ENCODE results near the gene APLP2. TPM values are rescaled to one million over a fixed set of nuclear protein-coding genes. Genes with fewer than 3 reads are reported as not detected.

The APLP2 gene
- polyA plus RNA-seq, 4 donors: 72.7 to 482 (median 138) TPM

- WGBS, 3 donors: 14 to 70% (median 48%) methylated on average over 12 of the region's 12 CpGs
- H3K27ac ChIP-seq (ENCODE audit: low read depth in 1 of 3, low read length in 2 of 3): peak overlapping the region; percentile 8 to 57 (median 32)
- DNase-seq (peak; percentile 64 to 83), FAIRE-seq (no peak)
- peaks cover 0 to 37% (median 8%) of the 10 kb centered on the region in 3 donors for H3K4me1 ChIP-seq (ENCODE audit: control insufficient read depth in 3 of 3, insufficient read depth in 2 of 3, low read depth in 1 of 3, low read length in 2 of 3)
- no peaks in the 10 kb centered on the region for H3K27me3 ChIP-seq (ENCODE audit: control insufficient read depth in 3 of 3, insufficient read depth in 3 of 3, low read length in 3 of 3)
- H3K4me3 ChIP-seq (ENCODE audit: low read depth in 1 of 3, low read length in 3 of 3): no peak overlapping the region
- H3K9me3 ChIP-seq (ENCODE audit: control insufficient read depth in 2 of 2, insufficient read depth in 1 of 2, low read depth in 1 of 2, low read length in 1 of 2): no peaks in the 10 kb centered on the region
- peaks cover 0 to 10% (median 0%) of the 10 kb centered on the region in 3 donors for H3K36me3 ChIP-seq (ENCODE audit: control insufficient read depth in 3 of 3, insufficient read depth in 2 of 3, low read depth in 1 of 3, low read length in 3 of 3)
Observed at GRCh38 chr11:130148796-130149326, 79.2 kb downstream of the APLP2 start.

GRCh38 chr11:130150790-130151189 is 81.1 kb downstream of the APLP2 start:
- H3K27me3 ChIP-seq (ENCODE audit: control insufficient read depth in 3 of 3, insufficient read depth in 3 of 3, low read length in 3 of 3): no peaks in the 10 kb centered on the region
- DNase-seq: no peak
- no peak overlapping the region for H3K27ac ChIP-seq (ENCODE audit: low read depth in 1 of 3, low read length in 2 of 3)
- H3K4me1 ChIP-seq (ENCODE audit: control insufficient read depth in 3 of 3, insufficient read depth in 2 of 3, low read depth in 1 of 3, low read length in 2 of 3): peaks cover 0 to 18% (median 5%) of the 10 kb centered on the region in 3 donors
- H3K4me3 ChIP-seq (ENCODE audit: low read depth in 1 of 3, low read length in 3 of 3): no peak overlapping the region
- FAIRE-seq: no peak
- 64 to 77% (median 70%) methylated on average over 7 of the region's 7 CpGs for WGBS, 3 donors
- H3K9me3 ChIP-seq (ENCODE audit: control insufficient read depth in 2 of 2, insufficient read depth in 1 of 2, low read depth in 1 of 2, low read length in 1 of 2): no peaks in the 10 kb centered on the region
- H3K36me3 ChIP-seq (ENCODE audit: control insufficient read depth in 3 of 3, insufficient read depth in 2 of 3, low read depth in 1 of 3, low read length in 3 of 3): no peaks in the 10 kb centered on the region

GRCh38 chr11:130151196-130151595 is 81.5 kb downstream of the APLP2 start:
- FAIRE-seq (no peak), DNase-seq (no peak)
- H3K9me3 ChIP-seq (ENCODE audit: control insufficient read depth in 2 of 2, insufficient read depth in 1 of 2, low read depth in 1 of 2, low read length in 1 of 2): no peaks in the 10 kb centered on the region
- H3K27me3 ChIP-seq (ENCODE audit: control insufficient read depth in 3 of 3, insufficient read depth in 3 of 3, low read length in 3 of 3): no peaks in the 10 kb centered on the region
- H3K36me3 ChIP-seq (ENCODE audit: control insufficient read depth in 3 of 3, insufficient read depth in 2 of 3, low read depth in 1 of 3, low read length in 3 of 3): no peaks in the 10 kb centered on the region
- no peak overlapping the region for H3K4me3 ChIP-seq (ENCODE audit: low read depth in 1 of 3, low read length in 3 of 3)
- H3K4me1 ChIP-seq (ENCODE audit: control insufficient read depth in 3 of 3, insufficient read depth in 2 of 3, low read depth in 1 of 3, low read length in 2 of 3): peaks cover 0 to 14% (median 5%) of the 10 kb centered on the region in 3 donors
- 76 to 77% (median 76%) methylated on average over 1 of the region's 1 CpG for WGBS, 3 donors
- H3K27ac ChIP-seq (ENCODE audit: low read depth in 1 of 3, low read length in 2 of 3): no peak overlapping the region

DNA sequence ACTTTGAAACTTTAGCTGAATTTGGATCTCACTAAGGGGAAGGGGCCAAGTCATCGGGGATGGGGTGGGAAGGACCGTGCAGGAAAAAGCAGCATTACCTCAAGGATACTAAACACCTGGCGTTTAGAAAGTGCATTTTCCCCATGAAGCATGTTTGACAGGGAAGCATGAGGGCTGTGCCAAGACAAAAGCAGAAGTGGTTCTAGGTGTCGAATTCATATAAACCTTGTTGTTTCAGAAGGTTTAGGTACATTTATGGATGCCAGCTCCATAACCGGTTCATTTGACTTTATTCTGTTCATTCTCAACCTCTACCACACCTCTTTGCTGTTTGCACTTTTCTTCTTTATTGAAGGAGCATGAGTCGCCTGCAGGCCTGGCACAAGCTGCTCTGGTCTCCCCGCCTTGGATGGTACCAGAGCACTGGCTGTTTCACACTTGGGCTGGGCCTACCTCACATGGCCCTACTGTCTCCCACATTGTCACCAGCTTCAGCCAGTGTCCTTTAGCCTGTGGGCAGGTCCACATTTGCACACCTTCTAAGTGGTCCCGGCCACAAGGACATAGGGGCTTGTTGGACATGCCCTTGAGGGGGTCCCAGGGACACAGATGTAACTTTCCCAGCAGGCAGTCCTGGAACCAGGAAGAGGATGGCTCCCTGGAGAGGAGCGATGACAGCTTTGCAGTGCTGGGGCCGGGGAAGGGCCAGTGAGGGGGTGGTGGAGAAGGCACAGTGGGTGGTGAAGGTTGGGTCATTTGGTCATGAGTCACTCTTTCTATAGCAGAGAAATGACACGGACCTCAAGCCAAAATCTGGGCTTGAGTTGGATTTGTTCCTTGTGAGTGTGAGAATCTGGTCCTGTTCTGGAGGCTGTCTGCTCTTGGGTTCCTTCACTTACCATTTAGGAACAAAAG is 86.7 kb downstream of the APLP2 start:
- Histone ChIP-seq H3K36me3 (ENCODE audit: control insufficient read depth in 3 of 3, insufficient read depth in 2 of 3, low read depth in 1 of 3, low read length in 3 of 3) (peaks cover 0 to 7% (median 0%) of the 10 kb centered on the region in 3 donors), H3K27me3 (ENCODE audit: control insufficient read depth in 3 of 3, insufficient read depth in 3 of 3, low read length in 3 of 3) (peaks cover 0 to 5% (median 0%) of the 10 kb centered on the region in 3 donors), H3K4me3 (ENCODE audit: low read depth in 1 of 3, low read length in 3 of 3) (no peak overlapping the region), H3K4me1 (ENCODE audit: control insufficient read depth in 3 of 3, insufficient read depth in 2 of 3, low read depth in 1 of 3, low read length in 2 of 3) (peaks cover 0 to 4% (median 0%) of the 10 kb centered on the region in 3 donors), H3K27ac (ENCODE audit: low read depth in 1 of 3, low read length in 2 of 3) (no peak overlapping the region), H3K9me3 (ENCODE audit: control insufficient read depth in 2 of 2, insufficient read depth in 1 of 2, low read depth in 1 of 2, low read length in 1 of 2) (no peaks in the 10 kb centered on the region)
- FAIRE-seq (no peak), DNase-seq (no peak)
- WGBS, 3 donors: 77 to 83% (median 78%) methylated on average over 11 of the region's 11 CpGs

GRCh38 chr11:130157101-130157500 is 87.4 kb downstream of the APLP2 start:
- WGBS, 3 donors: 90 to 95% (median 92%) methylated on average over 8 of the region's 8 CpGs
- Histone ChIP-seq H3K36me3 (ENCODE audit: control insufficient read depth in 3 of 3, insufficient read depth in 2 of 3, low read depth in 1 of 3, low read length in 3 of 3) (peaks cover 0 to 13% (median 0%) of the 10 kb centered on the region in 3 donors), H3K27me3 (ENCODE audit: control insufficient read depth in 3 of 3, insufficient read depth in 3 of 3, low read length in 3 of 3) (peaks cover 0 to 5% (median 0%) of the 10 kb centered on the region in 3 donors), H3K4me1 (ENCODE audit: control insufficient read depth in 3 of 3, insufficient read depth in 2 of 3, low read depth in 1 of 3, low read length in 2 of 3) (peaks cover 0 to 8% (median 0%) of the 10 kb centered on the region in 3 donors), H3K27ac (ENCODE audit: low read depth in 1 of 3, low read length in 2 of 3) (no peak overlapping the region), H3K9me3 (ENCODE audit: control insufficient read depth in 2 of 2, insufficient read depth in 1 of 2, low read depth in 1 of 2, low read length in 1 of 2) (no peaks in the 10 kb centered on the region), H3K4me3 (ENCODE audit: low read depth in 1 of 3, low read length in 3 of 3) (no peak overlapping the region)
- no peak for DNase-seq
- no peak for FAIRE-seq

DNA sequence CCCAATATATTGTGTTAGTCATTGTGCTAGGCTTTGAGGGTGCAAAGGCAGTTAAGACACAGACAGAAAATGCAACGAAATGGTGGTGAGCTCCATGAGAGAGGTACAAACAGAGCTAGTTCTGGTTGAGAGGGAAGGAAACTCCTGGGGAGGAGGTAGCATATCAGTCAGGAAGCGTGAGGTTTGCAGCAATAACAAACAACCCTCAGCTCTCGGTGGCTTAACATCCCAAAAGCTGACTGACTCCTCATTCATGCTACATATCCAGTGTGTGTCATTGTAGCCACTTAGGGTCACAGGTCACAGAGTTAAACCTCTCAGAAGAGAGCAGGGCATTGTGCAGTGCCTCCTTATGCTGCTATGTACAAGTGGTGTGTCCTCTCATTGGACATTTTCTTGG is 88.1 kb downstream of the APLP2 start:
- Histone ChIP-seq H3K27me3 (ENCODE audit: control insufficient read depth in 3 of 3, insufficient read depth in 3 of 3, low read length in 3 of 3) (peaks cover 0 to 5% (median 0%) of the 10 kb centered on the region in 3 donors), H3K4me1 (ENCODE audit: control insufficient read depth in 3 of 3, insufficient read depth in 2 of 3, low read depth in 1 of 3, low read length in 2 of 3) (peaks cover 0 to 15% (median 0%) of the 10 kb centered on the region in 3 donors), H3K36me3 (ENCODE audit: control insufficient read depth in 3 of 3, insufficient read depth in 2 of 3, low read depth in 1 of 3, low read length in 3 of 3) (peaks cover 0 to 16% (median 0%) of the 10 kb centered on the region in 3 donors), H3K9me3 (ENCODE audit: control insufficient read depth in 2 of 2, insufficient read depth in 1 of 2, low read depth in 1 of 2, low read length in 1 of 2) (no peaks in the 10 kb centered on the region), H3K27ac (ENCODE audit: low read depth in 1 of 3, low read length in 2 of 3) (no peak overlapping the region), H3K4me3 (ENCODE audit: low read depth in 1 of 3, low read length in 3 of 3) (no peak overlapping the region)
- FAIRE-seq (no peak), DNase-seq (no peak)
- 73 to 88% (median 77%) methylated on average over 3 of the region's 3 CpGs for WGBS, 3 donors

DNA sequence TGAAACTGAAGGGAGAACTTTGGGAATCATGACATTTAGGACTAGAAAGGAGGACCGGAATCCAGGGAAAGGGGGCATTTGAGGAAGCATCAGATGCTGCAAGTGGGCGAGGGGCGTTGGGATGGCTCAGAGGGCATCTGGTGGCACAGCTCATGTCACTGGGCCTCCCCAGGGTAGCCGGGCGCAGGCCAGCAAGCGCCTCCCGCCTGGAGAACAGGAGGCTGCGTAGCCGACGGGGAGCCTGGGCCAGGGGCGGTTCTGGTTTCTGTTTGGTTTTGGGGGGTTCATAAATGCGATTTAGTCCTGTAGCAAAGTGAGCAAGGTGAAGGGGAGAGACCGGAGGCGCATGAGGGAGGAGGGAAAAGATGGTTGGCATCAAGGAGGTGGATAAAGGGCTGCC is 89.4 kb downstream of the APLP2 start:
- 44 to 63% (median 49%) methylated on average over 14 of the region's 14 CpGs for WGBS, 3 donors
- peaks cover 0 to 28% (median 0%) of the 10 kb centered on the region in 3 donors for H3K4me1 ChIP-seq (ENCODE audit: control insufficient read depth in 3 of 3, insufficient read depth in 2 of 3, low read depth in 1 of 3, low read length in 2 of 3)
- no peak for FAIRE-seq
- DNase-seq: peak in 1 of 2 donors; percentile 18
- peaks cover 0 to 28% (median 0%) of the 10 kb centered on the region in 3 donors for H3K36me3 ChIP-seq (ENCODE audit: control insufficient read depth in 3 of 3, insufficient read depth in 2 of 3, low read depth in 1 of 3, low read length in 3 of 3)
- no peaks in the 10 kb centered on the region for H3K9me3 ChIP-seq (ENCODE audit: control insufficient read depth in 2 of 2, insufficient read depth in 1 of 2, low read depth in 1 of 2, low read length in 1 of 2)
- peak overlapping the region in 2 of 3 donors; percentile 38 to 86 for H3K4me3 ChIP-seq (ENCODE audit: low read depth in 1 of 3, low read length in 3 of 3)
- peak overlapping the region in 2 of 3 donors; percentile 27 to 80 for H3K27ac ChIP-seq (ENCODE audit: low read depth in 1 of 3, low read length in 2 of 3)
- H3K27me3 ChIP-seq (ENCODE audit: control insufficient read depth in 3 of 3, insufficient read depth in 3 of 3, low read length in 3 of 3): peaks cover 0 to 5% (median 0%) of the 10 kb centered on the region in 3 donors

GRCh38 chr11:130159657-130160497 is 90.2 kb downstream of the APLP2 start, which contains the start of gene ST14:
Gene ST14, plus strand, starts transcription at chr11:130159782. Its CDS starts 198 bp downstream, at chr11:130159980.
- Histone ChIP-seq H3K27ac (ENCODE audit: low read depth in 1 of 3, low read length in 2 of 3) (peak within 1 kb of the TSS; percentile 80 to 87 (median 84)), H3K9me3 (ENCODE audit: control insufficient read depth in 2 of 2, insufficient read depth in 1 of 2, low read depth in 1 of 2, low read length in 1 of 2) (no peaks in the 10 kb centered on the region), H3K27me3 (ENCODE audit: control insufficient read depth in 3 of 3, insufficient read depth in 3 of 3, low read length in 3 of 3) (peaks cover 0 to 5% (median 0%) of the 10 kb centered on the region in 3 donors), H3K4me1 (ENCODE audit: control insufficient read depth in 3 of 3, insufficient read depth in 2 of 3, low read depth in 1 of 3, low read length in 2 of 3) (peaks cover 0 to 31% (median 0%) of the 10 kb centered on the region in 3 donors), H3K36me3 (ENCODE audit: control insufficient read depth in 3 of 3, insufficient read depth in 2 of 3, low read depth in 1 of 3, low read length in 3 of 3) (peaks cover 0 to 35% (median 0%) of the 10 kb centered on the region in 3 donors), H3K4me3 (ENCODE audit: low read depth in 1 of 3, low read length in 3 of 3) (peak within 1 kb of the TSS; percentile 67 to 91 (median 86))
- DNase-seq (peak; percentile 85 to 94), FAIRE-seq (no peak)
- WGBS, 3 donors: 1 to 2% (median 1%) methylated on average over 30 to 89 of the region's 89 CpGs

Measured in small intestine (tissue), 7 donors.